ENCODE measurements around the gene SLC44A5.

- TF ChIP-seq CTCF (conservative IDR thresholded peaks at IDR 0.05; ENCODE audit: low read length), result no peak
- no peak for TF ChIP-seq EZH2phosphoT487 (IDR thresholded peaks at IDR 0.05; ENCODE audit: borderline replicate concordance)
Measured at GRCh38 chr1:75237316-75237715, 373.6 kb downstream of the SLC44A5 start.
